Fibroblast of the conjunctiva (primary cell): ENCODE measurements around the gene EEIG2.
A peak's percentile ranks its signal among the peaks of the same experiment; 100 is the strongest.
"Not testable (repeated sequence)": the region's sequence is repeated elsewhere in the genome, so short reads cannot be mapped to it uniquely, and the experiment has no call there.

Experiments used
- DNase-seq: peaks from one replicate; pipeline ENCODE4 v3.0.0-alpha.2; 2010; ENCODE audit warnings: low read depth

EEIG2 gene

DNA sequence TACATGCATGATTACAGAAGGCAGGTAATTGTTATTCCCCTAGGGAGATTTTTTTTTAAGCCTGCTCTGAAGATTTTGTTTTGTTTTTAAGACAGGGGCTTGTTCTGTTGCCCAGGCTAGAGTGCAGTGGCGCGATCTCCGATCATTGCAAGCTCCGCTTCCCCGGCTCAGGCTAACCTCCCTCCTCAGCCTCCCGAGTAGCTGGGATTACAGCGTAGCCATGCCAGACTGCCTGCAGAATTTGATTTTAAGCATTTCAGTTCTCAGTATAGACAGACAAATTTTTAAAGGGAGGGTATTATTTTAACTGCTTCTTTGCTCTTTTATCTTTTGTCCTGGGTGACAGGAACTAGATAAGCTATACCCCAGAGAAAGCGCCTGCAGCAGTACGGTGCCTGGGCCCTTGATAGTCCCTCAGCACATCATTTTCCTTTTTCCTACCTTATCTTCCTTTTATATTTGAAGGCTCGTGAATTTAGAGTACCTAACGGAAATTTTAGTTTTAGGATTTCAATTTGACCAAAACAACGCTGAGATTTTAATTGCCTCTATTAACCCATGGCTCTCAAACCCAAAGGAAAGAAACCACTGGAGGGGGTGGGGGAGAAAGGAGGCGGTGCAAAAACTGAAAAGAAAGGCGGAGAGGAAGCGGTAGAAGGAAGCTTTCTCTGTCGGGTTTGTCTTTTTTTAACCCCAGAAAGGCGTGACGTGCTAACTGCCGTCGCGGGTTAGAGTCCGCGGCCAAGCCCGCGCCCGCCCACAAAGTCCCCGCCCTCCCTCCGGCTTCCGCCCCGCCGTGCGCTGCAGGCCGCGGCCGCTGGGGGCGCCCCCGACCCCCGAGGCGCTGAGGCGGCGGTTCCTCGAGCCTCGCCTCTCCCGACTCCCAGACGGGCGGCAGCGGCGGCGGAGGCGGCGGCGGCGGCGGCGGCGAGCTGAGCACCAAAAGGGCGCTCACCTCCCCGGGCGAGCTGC, at the start of gene EEIG2:
Gene EEIG2, plus strand, starts transcription at position 886 of the 972 bp plus-strand sequence. CDS start 329 bp downstream, outside the sequence.
- DNase-seq = peak; percentile 77

DNA sequence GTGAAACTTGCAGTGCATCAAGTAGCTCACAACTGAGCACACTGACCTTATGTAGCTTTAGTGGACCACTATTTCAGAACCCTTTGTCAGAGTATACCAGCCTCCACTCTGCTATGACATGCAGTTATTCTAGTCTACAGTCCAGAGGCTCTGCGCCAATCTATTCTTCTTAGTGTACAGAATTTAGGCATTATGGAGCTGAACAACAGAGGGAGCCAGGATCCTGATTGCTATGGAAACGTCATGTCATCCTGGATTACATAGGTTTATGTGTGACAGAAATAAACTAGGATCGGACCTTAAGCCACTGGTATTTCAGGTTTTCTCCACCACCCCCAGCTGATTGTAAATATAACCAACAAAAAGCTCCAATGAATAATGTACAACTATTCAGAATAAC, 48.1 kb upstream of the EEIG2 start:
- no peak for DNase-seq

DNA sequence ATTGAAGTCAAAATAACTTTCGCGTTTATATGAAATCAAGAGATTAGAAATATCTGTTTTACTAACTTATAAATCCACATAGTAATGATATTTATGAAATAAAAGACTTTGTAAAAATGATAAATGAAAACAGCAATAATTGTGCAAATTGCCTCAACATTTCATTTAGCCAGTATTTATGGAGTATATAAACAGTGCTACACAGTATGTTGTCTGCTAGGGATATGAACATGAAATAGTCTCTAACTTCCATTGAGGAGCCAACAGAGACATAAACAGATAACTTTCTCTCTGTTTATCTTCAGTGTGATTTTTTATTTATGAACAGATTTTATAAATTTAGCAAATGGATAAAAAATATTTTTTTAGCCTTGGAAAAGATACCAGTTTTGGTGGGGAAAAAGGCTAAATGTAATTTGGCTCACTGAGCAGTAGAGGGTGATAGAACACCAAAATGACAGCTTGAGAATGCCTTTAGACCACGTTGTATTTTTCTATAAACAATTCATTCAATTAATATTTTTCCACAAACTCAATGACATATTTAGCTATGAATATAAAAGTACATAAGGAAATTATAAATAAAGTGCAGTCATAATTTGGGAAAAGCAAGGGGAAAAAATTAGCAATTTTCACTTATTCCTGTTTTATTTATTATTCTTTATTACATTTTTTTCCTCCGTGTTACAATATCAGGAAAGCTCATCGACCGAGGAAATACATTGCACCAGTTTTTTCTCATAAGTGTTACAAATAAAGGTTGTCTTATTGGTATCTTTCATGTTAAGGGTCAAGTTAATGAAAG, 47.5 kb upstream of the EEIG2 start:
- peak; percentile 24 for DNase-seq

DNA sequence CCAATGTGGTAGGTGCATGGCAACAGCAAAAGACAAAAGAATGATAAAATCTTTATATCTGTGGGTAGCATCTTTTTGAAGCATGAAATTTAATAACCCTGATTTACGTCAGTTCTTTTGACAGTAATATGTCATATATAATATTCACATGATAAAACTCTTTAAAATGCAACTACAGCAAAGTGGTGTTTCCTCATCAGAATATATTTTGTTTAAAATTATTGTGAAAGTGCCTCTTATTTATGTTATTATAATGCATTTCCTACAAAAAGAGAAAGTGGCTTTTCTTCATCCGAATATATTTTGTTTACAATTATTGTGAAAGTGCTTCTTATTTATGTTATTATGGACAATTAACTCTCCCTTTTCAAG, 46.9 kb upstream of the EEIG2 start:
- DNase-seq = no peak

DNA sequence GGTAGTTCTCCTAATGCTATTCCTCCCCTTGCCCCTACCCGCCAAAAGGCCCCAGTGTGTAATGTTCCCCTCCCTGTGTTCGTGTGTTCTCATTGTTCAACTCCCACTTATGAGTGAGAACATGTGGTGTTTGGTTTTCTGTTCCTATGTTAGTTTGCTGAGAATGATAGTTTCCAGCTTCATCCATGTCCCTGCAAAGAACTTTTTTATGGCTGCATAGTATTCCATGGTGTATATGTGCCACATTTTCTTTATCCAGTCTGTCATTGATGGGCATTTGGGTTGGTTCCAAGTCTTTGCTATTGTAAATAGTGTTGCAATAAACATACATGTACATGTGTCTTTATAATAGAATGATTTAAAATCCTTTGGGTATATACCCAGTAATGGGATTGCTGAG, 46.0 kb upstream of the EEIG2 start:
- not testable (repeated sequence) for DNase-seq

DNA sequence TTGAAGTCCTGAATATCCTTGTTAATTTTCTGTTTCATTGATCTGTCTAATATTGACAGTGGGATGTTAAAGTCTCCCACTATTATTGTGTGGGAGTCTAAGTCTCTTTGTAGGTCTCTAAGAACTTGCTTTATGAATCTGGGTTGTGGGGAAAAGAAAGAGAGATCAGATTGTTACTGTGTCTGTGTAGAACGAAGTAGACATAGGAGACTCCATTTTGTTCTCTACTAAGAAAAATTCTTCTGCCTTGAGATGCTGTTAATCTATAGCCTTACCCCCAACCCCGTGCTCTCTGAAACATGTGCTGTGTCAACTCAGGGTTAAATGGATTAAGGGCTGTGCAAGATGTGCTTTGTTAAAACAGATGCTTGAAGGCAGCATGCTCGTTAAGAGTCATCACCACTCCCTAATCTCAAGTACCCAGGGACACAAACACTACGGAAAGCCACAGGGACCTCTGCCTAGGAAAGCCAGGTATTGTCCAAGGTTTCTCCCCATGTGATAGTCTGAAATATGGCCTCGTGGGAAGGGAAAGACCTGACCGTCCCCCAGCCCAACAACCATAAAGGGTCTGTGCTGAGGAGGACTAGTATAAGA, 42.5 kb upstream of the EEIG2 start:
- not testable (repeated sequence) for DNase-seq

DNA sequence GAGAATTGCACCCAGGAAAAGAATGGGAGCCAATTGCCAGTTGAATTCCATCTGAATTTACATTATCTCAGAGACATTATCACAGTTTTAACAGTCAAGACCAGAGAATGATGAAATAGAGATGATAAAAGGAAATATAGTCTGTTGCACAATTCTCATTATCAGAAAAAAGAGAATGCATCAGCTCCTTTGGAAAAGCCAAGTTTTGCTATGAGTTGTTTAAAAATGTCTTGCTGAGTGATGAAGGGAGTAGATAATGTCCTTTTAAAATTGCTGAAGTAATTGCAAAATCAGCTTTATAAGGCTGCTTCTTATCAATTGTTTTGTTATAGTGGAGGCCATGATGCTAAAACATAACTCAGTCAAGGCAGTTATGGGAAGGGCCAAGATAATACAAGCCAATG, 37.9 kb upstream of the EEIG2 start:
- DNase-seq = no peak

DNA sequence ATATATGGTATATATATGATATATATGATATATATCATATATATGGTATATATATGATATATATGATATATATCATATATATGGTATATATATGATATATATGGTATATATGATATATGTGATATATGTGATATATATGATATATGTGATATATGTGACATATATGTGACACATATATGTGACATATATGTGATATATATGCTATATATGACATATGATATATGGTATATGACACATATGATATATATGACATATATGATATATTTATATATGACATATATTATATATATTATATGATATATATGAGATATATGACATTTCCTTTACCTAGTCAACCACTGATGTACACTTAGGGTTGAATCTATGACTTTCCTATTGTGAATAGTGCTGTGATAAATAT, 36.1 kb upstream of the EEIG2 start:
- DNase-seq = no peak

DNA sequence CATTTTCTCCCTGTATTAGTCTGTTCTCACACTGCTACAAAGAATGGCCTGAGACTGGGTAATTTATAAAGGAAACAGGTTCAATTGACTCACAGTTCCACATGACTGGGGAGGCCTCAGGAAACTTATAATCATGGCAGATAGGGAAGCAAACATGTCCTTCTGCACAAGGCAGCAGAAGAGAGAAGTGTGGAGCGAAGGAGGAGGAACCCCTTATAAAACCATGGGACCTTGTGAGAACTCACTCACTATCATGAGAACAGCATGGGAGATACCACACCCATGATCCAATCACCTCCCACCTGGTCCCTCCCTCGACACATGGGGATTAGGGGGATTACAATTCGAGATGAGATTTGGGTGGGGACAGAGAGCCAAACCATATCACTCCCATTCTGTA, 35.2 kb upstream of the EEIG2 start:
- no peak for DNase-seq

DNA sequence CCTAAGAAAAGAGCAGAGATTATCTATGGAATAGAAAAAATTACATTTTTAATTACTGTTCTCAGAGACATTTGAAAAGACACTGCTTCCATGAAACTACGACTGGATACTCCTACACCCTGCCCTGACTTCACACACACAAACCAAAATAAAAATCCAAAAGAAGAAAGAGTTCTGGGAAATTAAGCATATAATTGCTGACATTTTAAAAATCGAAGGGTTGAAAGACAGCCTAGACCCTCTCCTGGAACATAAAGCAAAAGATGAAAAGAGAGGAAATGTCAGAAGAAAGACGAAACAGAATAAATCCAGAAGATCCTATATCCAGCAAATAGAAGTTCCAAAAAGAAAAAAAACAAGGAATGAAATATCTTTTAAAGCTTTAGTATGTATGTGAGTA, 32.8 kb upstream of the EEIG2 start:
- DNase-seq = no peak

DNA sequence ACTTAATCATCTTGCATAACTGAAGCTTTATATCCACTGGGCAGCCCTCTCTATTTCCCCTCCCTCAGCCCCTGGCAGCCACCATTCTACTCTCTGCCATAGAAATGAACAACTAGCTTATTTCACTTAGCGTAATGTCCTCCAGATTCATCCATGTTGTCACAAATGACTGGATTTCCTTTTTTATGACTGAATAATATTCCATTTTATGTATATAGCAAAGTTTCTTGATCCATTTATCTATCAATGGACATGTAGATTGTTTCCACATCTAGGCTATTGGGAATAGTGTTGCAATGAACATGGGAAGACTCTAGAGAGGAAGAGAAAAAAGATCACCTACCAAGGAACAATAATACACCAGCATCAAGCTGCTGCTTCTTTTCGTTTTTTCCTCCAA, 32.1 kb upstream of the EEIG2 start:
- no peak for DNase-seq

DNA sequence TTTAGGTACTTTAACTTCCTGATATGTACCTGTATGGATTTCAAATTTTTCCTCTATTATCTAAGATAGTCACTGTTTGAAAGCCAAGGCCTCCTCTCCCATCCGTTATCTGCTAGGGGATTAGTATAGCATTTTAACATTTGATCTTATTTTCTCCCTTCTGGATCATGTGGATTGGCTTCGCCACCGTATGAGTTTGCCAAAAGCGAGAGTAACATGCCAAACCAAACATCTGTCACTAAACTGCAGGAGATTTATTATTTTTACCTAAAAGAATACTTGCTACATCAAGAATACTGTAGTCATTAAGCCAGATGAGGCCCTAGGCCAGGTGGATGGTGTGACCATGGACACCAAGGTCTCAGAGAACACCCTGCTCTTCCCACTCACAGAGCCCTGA, 28.5 kb upstream of the EEIG2 start:
- DNase-seq = no peak

DNA sequence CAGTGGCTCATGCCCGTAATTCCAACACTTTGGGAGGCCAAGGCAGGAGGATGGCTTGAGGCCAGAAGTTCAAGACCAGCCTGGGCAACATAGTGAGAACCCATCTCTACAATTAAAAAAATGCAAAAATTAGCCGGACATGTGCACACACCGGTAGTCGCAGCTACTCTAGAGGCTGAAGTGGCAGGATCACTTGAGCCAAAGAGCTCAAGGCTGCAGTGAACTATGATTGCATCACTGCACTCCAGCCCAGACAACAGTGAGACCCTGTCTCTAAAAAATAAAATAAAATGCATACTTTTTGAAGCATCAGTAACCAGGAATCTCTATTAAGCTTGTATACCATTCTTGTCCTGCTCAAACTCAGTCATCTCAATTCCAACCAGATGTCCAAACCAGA, 27.2 kb upstream of the EEIG2 start:
- DNase-seq = no peak

DNA sequence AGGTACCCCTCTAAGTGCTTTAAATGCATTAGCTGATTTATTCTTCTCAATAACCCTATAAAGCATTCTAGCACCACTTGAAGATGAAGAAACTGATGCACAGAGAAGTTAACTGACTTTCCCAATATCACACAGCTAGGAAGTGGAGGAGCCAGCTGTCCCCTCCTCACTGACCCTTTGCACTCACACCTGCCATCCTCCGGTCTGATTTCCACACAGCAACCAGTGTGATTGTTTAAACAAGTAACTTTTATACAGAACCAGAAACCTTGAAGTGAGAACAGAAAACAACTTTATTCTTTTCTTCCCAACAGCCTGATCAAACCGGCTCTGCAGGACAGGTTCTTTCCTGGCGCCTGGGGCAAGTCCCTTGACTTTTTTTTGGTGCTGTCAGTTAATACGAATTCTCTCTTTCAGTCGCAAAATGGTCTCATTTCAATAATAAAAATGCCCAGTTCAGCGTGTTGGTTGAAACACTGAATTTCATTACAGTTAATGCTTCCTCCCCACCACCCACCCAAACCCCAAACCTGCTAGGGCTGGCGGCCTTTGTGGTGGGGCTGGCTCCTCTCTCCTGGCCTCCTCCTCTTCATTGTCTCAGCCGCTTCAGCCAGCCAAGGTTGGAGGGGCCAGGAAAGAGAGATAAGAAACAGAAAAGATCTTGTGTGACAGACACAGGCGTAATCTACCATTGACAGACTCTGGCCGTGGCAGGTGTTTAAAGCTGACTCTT, 26.4 kb upstream of the EEIG2 start:
- no peak for DNase-seq

DNA sequence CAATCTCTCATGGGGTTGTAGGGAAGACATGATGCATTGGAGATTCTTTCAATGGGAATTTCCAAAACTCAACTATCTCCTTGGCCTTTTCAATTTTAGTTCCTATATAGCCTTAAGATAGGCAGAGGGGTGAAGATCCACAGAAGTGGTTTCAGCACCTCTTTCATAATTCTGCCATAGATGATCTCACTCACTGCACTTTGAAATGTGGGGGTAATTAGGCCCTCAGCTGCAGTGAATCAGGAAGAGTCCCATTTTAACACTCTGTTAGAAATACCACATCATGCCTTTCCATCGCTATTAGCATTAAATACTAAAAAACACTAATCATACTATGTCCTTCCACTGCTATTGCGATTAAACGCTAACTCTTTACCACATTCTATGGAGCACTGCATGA, 25.1 kb upstream of the EEIG2 start:
- DNase-seq = no peak

DNA sequence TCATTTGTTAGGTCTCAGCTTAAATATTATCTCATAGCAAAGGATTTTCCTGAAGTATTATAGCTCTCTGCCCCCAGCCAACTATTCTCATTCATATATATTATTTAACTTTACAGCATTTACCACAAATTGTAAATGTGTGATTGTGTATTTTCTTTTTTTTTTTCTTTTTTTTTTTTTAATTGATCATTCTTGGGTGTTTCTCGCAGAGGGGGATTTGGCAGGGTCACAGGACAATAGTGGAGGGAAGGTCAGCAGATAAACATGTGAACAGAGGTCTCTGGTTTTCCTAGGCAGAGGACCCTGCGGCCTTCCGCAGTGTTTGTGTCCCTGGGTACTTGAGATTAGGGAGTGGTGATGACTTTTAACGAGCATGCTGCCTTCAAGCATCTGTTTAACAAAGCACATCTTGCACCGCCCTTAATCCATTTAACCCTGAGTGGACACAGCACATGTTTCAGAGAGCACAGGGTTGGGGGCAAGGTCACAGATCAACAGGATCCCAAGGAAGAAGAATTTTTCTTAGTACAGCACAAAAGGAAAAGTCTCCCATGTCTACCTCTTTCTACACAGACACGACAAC, 24.5 kb upstream of the EEIG2 start:
- not testable (repeated sequence) for DNase-seq

DNA sequence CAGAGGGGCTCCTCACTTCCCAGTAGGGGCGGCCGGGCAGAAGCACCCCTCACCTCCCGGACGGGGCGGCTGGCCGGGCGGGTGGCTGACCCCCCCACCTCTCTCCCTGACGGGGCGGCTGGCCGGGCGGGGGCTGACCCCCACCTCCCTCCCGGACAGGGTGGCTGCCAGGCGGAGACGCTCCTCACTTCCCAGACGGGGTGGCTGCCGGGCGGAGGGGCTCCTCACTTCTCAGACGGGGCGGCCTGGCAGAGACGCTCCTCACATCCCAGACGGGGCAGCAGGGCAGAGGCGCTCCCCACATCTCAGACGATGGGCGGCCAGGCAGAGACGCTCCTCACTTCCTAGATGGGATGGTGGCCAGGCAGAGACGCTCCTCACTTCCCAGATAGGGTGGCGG, 23.9 kb upstream of the EEIG2 start:
- not testable (repeated sequence) for DNase-seq

DNA sequence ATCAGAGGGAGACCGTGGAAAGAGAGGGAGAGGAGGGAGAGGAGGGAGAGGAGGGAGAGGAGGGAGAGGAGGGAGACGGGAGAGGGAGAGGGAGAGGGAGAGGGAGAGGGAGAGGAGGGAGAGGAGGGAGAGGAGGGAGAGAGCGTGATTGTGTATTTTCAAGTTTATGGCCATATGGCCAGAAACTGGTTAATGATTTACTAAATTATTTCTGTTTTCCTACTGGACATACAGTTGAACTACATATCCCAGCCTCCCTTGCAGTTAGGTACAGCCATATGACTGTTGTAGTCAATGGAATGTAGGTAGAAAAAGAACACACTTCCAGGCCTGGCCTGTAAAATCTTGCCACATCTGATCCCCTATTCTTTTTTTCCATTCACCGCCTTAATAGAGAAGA, 23.1 kb upstream of the EEIG2 start:
- not testable (repeated sequence) for DNase-seq

DNA sequence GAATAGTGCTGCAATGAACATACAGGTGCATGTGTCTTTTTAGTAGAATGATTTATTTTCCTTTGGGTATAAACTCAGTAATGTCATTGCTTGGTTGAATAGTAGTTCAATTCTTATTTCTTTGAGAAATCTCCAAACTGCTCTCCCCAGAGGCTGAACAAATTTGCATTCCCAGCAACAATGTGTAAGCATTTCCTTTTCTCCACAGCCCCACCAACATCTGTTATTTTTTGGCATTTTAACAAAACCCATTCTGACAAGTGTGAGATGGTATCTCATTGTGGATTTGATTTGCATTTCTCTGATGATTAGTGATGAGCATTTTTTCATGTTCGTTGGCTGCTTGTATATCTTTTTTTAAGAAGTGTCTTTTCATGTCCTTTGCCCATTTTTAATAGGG, 21.9 kb upstream of the EEIG2 start:
- DNase-seq = no peak

DNA sequence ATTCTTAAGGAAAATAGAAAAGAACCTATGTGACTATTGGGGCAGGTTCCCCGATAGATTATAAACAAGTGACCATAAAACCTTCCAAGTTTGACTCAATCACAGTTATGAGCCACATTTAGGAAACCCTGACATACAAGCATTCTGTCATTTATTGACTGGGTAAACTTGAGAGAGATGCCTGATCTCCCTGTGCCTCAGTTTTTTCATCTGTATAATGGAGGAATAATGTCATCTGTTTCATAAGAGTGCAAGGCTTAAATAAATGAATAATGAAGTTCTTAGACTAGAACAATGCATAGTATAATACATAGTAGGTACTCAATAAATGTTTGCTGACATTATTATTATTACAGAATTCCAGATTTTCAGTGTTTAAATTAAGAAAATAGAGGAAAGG, 18.9 kb upstream of the EEIG2 start:
- no peak for DNase-seq

DNA sequence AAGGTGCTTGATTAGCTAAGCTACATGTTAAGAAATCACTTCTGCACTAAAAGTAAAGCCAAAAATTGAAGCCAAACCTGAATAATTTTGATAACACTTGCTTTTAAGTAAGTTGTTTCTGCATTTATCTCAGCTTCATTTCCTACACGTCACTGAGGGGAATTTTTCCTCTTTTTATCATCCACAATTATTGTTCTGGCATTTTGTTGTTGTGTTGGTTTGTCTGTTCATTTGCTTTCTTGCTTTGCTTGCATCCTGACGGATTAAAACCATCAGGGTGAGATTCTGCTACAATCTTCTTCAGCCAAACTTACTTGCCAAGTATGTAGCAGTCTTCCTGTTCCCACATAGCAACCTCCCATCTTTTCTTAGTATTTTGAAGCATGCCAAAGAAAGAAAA, 18.0 kb upstream of the EEIG2 start:
- DNase-seq = no peak

DNA sequence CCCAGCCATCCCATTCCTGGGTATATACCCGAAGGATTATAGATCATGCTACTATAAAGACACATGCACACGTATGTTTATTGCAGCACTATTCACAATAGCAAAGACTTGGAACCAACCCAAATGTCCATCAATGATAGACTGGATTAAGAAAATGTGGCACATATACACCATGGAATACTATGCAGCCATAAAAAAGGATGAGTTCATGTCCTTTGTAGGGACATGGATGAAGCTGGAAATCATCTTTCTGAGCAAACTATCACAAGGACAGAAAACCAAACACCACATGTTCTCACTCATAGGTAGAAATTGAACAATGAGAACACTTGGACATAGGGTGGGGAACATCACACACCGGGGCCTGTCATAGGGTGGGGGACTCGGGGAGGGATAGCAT, 12.4 kb upstream of the EEIG2 start:
- not testable (repeated sequence) for DNase-seq
